Mesothelial cell of epicardium (in vitro differentiated cells): Measurements from ENCODE around the gene MACROH2A1. TPM values are rescaled to one million over a fixed set of nuclear protein-coding genes. Genes with fewer than 3 reads are reported as not detected.

Experiments
- DNase-seq, 2 experiments: peaks; one replicate each; pipeline ENCODE4 v3.0.0; 2021; ENCODE audit warnings: low spot score in 2 of 2; ENCODE audit not compliant: unreplicated experiment in 2 of 2
- H3K27ac Mint-ChIP-seq: 2 replicates; pipeline ENCODE4 v1.8.0; 2021; ENCODE audit warnings: mixed read lengths
- H3K27me3 Mint-ChIP-seq: 2 replicates; pipeline ENCODE4 v1.8.0; 2021; ENCODE audit warnings: low read depth, mixed read lengths
- H3K36me3 Mint-ChIP-seq: 2 replicates; pipeline ENCODE4 v1.8.0; 2021; ENCODE audit warnings: mixed read lengths
- H3K4me1 Mint-ChIP-seq: 2 replicates; pipeline ENCODE4 v1.8.0; 2021; ENCODE audit warnings: mixed read lengths
- H3K4me3 Mint-ChIP-seq: 2 replicates; pipeline ENCODE4 v1.8.0; 2021; ENCODE audit warnings: mild to moderate bottlenecking, moderate library complexity, mixed read lengths
- H3K9me3 Mint-ChIP-seq: 2 replicates; pipeline ENCODE4 v1.8.0; 2021; ENCODE audit warnings: mixed read lengths
- CTCF ChIP-seq: fragments of 200-600 bp; sonication (generic); IDR thresholded peaks from one replicate; pipeline ENCODE4 v1.5.0; 2021; ENCODE audit warnings: antibody characterized with exemption; ENCODE audit not compliant: unreplicated experiment
- total RNA-seq: library from RNA; stranded (reverse); gene quantifications from 3 replicates; pipeline ENCODE4 v1.2.1, GENCODE V29; 2021

The MACROH2A1 gene
- total RNA-seq, 1 donor from 2014 or later, result 276 TPM

- no peaks in the 10 kb centered on the region for H3K36me3 Mint-ChIP-seq
- no peak for DNase-seq
These were observed 72.5 kb downstream of the MACROH2A1 start for GRCh38 chr5:135326296-135327254.

GRCh38 chr5:135324897-135325650 lies 74.0 kb downstream of the MACROH2A1 start:
- Mint-ChIP-seq H3K27ac (no peak overlapping the region), H3K4me3 (no peak overlapping the region), H3K27me3 (no peaks in the 10 kb centered on the region), H3K4me1 (peaks cover 25% of the 10 kb centered on the region), H3K9me3 (no peaks in the 10 kb centered on the region), H3K36me3 (no peaks in the 10 kb centered on the region)
- no peak for TF ChIP-seq CTCF
- no peak for DNase-seq

More at GRCh38 chr5:135326296-135327254, 72.5 kb downstream of the MACROH2A1 start:
- Mint-ChIP-seq H3K27me3 (no peaks in the 10 kb centered on the region), H3K27ac (no peak overlapping the region), H3K4me3 (no peak overlapping the region), H3K4me1 (peaks cover 38% of the 10 kb centered on the region), H3K9me3 (no peaks in the 10 kb centered on the region)
- no peak for TF ChIP-seq CTCF

- no peak for DNase-seq
- Mint-ChIP-seq H3K4me3 (no peak overlapping the region), H3K4me1 (peaks cover 16% of the 10 kb centered on the region), H3K9me3 (no peaks in the 10 kb centered on the region), H3K27ac (no peak overlapping the region), H3K27me3 (no peaks in the 10 kb centered on the region), H3K36me3 (no peaks in the 10 kb centered on the region)
- no peak for TF ChIP-seq CTCF
These were observed 74.9 kb downstream of the MACROH2A1 start for GRCh38 chr5:135324160-135324559.

GRCh38 chr5:135323701-135324132 lies 75.3 kb downstream of the MACROH2A1 start:
- no peak for TF ChIP-seq CTCF
- H3K4me1 Mint-ChIP-seq, result peaks cover 15% of the 10 kb centered on the region
- no peak overlapping the region for H3K4me3 Mint-ChIP-seq
- no peaks in the 10 kb centered on the region for H3K9me3 Mint-ChIP-seq
- no peaks in the 10 kb centered on the region for H3K27me3 Mint-ChIP-seq
- no peak overlapping the region for H3K27ac Mint-ChIP-seq
- H3K36me3 Mint-ChIP-seq, result no peaks in the 10 kb centered on the region
- no peak for DNase-seq

GRCh38 chr5:135323227-135323626 lies 75.8 kb downstream of the MACROH2A1 start:
- no peaks in the 10 kb centered on the region for H3K9me3 Mint-ChIP-seq
- no peak overlapping the region for H3K27ac Mint-ChIP-seq
- no peaks in the 10 kb centered on the region for H3K36me3 Mint-ChIP-seq
- DNase-seq, result no peak
- TF ChIP-seq CTCF, result no peak
- no peak overlapping the region for H3K4me3 Mint-ChIP-seq
- peaks cover 15% of the 10 kb centered on the region for H3K4me1 Mint-ChIP-seq
- no peaks in the 10 kb centered on the region for H3K27me3 Mint-ChIP-seq
